ENCODE measurements around the gene SLC4A5. TPM values are rescaled to one million over a fixed set of nuclear protein-coding genes. Genes with fewer than 3 reads are reported as not detected.
A peak's percentile ranks its signal among the peaks of the same experiment; 100 is the strongest.
"Not testable (repeated sequence)": the region's sequence is repeated elsewhere in the genome, so short reads cannot be mapped to it uniquely, and the experiment has no call there.

The SLC4A5 gene
- total RNA-seq, 5 donors from 2014 or later (not counting 1 experiment from before 2014, with no cell fraction given), result 10.1 to 19.3 (median 14.6) TPM

DNA sequence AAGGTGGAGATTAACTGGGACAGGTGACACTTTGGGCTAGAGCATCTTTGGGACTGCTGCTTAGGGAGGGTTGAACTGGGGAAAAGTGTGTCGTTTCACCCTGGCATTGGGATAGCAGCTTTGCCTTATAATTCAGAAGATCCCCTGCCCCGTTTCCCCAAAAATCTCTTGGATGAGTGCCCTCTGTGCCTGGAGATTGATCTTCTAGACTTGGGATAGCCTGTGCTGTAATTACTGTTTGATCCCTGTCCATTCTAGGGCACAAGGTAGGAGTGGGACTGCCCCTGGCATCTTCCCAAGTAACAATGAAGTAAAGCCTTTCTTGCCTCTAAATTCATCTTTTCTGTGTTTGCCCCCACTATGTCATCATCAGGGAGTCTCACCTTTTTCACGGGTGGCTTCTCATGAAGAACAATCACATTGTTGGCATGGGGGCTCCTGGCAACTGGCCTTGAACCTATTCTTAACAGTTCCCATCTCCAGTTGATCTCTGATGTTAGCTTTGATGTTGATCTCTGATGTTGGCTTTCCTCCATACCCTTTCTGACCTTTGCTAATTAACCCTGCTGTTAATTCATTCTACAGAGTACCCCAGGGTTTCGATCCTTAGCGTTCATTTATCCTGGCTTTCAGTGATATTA is 123.2 kb downstream of the SLC4A5 start:
- no peaks in the 10 kb centered on the region for H3K9me3 Mint-ChIP-seq
- no peak overlapping the region for H3K27ac ChIP-seq (ENCODE audit: low read length)
- no peak overlapping the region for H3K4me3 Mint-ChIP-seq
- no peak for DNase-seq
- ChIA-PET CTCF (no interaction called here), POLR2A (no interaction called here)
- no peak for ATAC-seq (replicated peaks in 1 of 4)
- peaks cover 22% of the 10 kb centered on the region for H3K36me3 Mint-ChIP-seq
- H3K36me3 ChIP-seq (ENCODE audit: control insufficient read depth in 2 of 2, extremely low read depth in 1 of 2, insufficient read depth in 1 of 2, low read length in 1 of 2), result peaks cover 3 to 12% of the 10 kb centered on the region in 2 donors
- no peaks in the 10 kb centered on the region for H3K4me1 Mint-ChIP-seq
- no peak overlapping the region for H3K4me3 ChIP-seq (ENCODE audit: control insufficient read depth in 1 of 2, extremely low read depth in 1 of 2, low read length in 1 of 2)
- no peaks in the 10 kb centered on the region for H3K27me3 ChIP-seq (replicated peaks in 1 of 2; ENCODE audit: control insufficient read depth in 2 of 2, extremely low read depth in 1 of 2, insufficient read depth in 2 of 2, low read length in 1 of 2)
- H3K27me3 Mint-ChIP-seq, result no peaks in the 10 kb centered on the region
- H3K4me1 ChIP-seq (ENCODE audit: control insufficient read depth in 1 of 2, extremely low read depth in 1 of 2, insufficient read depth in 2 of 2, low read length in 2 of 2), result no peaks in the 10 kb centered on the region
- no peaks in the 10 kb centered on the region for H3K9me3 ChIP-seq
- peak overlapping the region in 1 of 2 donors; percentile 6 for H3K27ac Mint-ChIP-seq
- 100% methylated on average over 3 of the region's 5 CpGs for WGBS (ENCODE audit: insufficient coverage)

- Mint-ChIP-seq H3K9me3 (no peaks in the 10 kb centered on the region), H3K4me1 (no peaks in the 10 kb centered on the region)
- no peak overlapping the region for H3K4me3 ChIP-seq (ENCODE audit: control insufficient read depth in 1 of 2, extremely low read depth in 1 of 2, low read length in 1 of 2)
These were observed 126.6 kb downstream of the SLC4A5 start for GRCh38 chr2:74216642-74217041.

DNA sequence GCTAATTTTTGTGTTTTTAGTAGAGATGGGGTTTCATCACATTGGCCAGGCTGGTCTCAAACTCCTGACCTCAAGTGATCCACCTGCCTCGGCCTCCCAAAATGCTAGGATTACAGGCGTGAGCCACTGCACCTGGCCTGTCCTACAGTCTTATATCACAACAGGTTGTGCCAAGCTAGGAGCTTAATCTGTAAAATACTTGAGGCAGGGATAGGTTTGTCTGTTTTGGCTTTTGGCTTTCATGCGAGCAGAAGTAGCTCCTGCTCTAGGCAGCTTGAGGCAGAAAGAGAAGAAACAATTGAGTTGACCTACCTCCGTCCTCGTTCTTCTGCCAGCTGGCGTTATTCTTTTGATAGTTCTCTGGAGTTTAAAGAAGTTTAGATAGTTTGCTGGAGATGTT is 127.4 kb downstream of the SLC4A5 start:
- ATAC-seq (replicated peaks in 1 of 4); DNase-seq; H3K9me3 ChIP-seq; H3K27me3 Mint-ChIP-seq; H3K4me3 ChIP-seq (ENCODE audit: control insufficient read depth in 1 of 2, extremely low read depth in 1 of 2, low read length in 1 of 2); H3K9me3 Mint-ChIP-seq; H3K4me3 Mint-ChIP-seq; H3K27ac Mint-ChIP-seq; H3K27me3 ChIP-seq (replicated peaks in 1 of 2; ENCODE audit: control insufficient read depth in 2 of 2, extremely low read depth in 1 of 2, insufficient read depth in 2 of 2, low read length in 1 of 2); POLR2A ChIA-PET; H3K4me1 Mint-ChIP-seq; H3K27ac ChIP-seq (ENCODE audit: low read length); H3K4me1 ChIP-seq (ENCODE audit: control insufficient read depth in 1 of 2, extremely low read depth in 1 of 2, insufficient read depth in 2 of 2, low read length in 2 of 2): not testable (repeated sequence)
- CTCF ChIA-PET, result interaction anchor here in 1 of 2 donors (1.8 kb wide), 1 partner anchor 119 kb away, joined by 5 read pairs; no protein-coding TSS in a partner anchor
- peaks cover 0 to 37% of the 10 kb centered on the region in 2 donors for H3K36me3 ChIP-seq (ENCODE audit: control insufficient read depth in 2 of 2, extremely low read depth in 1 of 2, insufficient read depth in 1 of 2, low read length in 1 of 2)
- peaks cover 27% of the 10 kb centered on the region for H3K36me3 Mint-ChIP-seq
- WGBS (ENCODE audit: insufficient coverage), result 95% methylated on average over 2 of the region's 6 CpGs

More at GRCh38 chr2:74216642-74217041, 126.6 kb downstream of the SLC4A5 start:
- Mint-ChIP-seq H3K36me3 (peaks cover 28% of the 10 kb centered on the region), H3K4me3 (no peak overlapping the region), H3K27ac (no peak overlapping the region), H3K27me3 (no peaks in the 10 kb centered on the region)
- Histone ChIP-seq H3K4me1 (ENCODE audit: control insufficient read depth in 1 of 2, extremely low read depth in 1 of 2, insufficient read depth in 2 of 2, low read length in 2 of 2) (no peaks in the 10 kb centered on the region), H3K27ac (ENCODE audit: low read length) (no peak overlapping the region), H3K36me3 (ENCODE audit: control insufficient read depth in 2 of 2, extremely low read depth in 1 of 2, insufficient read depth in 1 of 2, low read length in 1 of 2) (peaks cover 2 to 28% of the 10 kb centered on the region in 2 donors), H3K9me3 (no peaks in the 10 kb centered on the region), H3K27me3 (replicated peaks in 1 of 2; ENCODE audit: control insufficient read depth in 2 of 2, extremely low read depth in 1 of 2, insufficient read depth in 2 of 2, low read length in 1 of 2) (no peaks in the 10 kb centered on the region)
- no CpG with 5 or more reads among the region's 2 CpGs for WGBS (ENCODE audit: insufficient coverage)
- CTCF ChIA-PET, result interaction anchor here in 1 of 2 donors (0.9 kb wide), 1 partner anchor 38 kb away, joined by 7 read pairs; the partner anchor contains the start of gene MOB1A
- DNase-seq (no peak), ATAC-seq (replicated peaks in 1 of 4) (no peak)
- POLR2A ChIA-PET, result no interaction called here

DNA sequence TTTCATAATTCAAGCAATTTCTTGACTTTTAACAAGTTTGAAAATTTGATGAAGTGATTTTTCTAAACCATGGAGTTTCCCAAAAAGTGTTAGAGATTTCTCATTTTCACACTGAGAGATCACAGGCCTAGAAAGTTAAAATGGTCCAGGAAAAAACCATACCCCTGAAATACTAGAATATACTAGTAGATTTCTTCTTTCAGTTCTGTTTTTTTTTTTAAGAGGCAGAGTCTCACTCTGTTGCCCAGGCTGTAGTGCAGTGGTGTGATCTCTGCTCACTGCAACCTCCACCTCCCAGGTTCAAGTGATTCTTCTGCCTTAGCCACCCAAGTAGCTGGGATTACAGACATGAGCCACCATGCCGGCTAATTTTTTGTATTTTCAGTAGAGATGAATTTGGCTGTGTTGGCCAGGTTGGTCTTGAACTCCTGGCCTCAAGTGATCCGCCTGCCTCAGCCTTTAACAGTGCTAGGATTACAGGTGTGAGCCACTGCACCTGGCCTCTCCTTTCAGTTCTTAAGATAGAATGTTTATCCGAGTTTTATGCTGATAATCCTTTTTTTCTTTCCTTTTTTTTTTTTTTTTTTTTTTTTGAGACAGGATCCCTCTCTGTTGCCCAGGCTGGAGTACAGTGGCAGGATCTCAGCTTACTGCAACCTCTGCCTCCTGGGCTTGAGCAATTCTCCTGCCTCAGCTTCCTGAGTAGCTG is 130.4 kb downstream of the SLC4A5 start:
- CTCF ChIA-PET, result no interaction called here
- peaks cover 34% of the 10 kb centered on the region for H3K36me3 Mint-ChIP-seq
- 100% methylated on average over 1 of the region's 3 CpGs for WGBS (ENCODE audit: insufficient coverage)

GRCh38 chr2:74206180-74206688 is 137.0 kb downstream of the SLC4A5 start:
- Mint-ChIP-seq H3K36me3 (peaks cover 20% of the 10 kb centered on the region), H3K4me1 (peaks cover 30 to 49% (median 47%) of the 10 kb centered on the region in 3 donors), H3K27ac (peak overlapping the region; percentile 95 to 97), H3K9me3 (no peaks in the 10 kb centered on the region), H3K4me3 (peak overlapping the region; percentile 72 to 73 (median 72)), H3K27me3 (no peaks in the 10 kb centered on the region)
- Histone ChIP-seq H3K27me3 (replicated peaks in 1 of 2; ENCODE audit: control insufficient read depth in 2 of 2, extremely low read depth in 1 of 2, insufficient read depth in 2 of 2, low read length in 1 of 2) (no peaks in the 10 kb centered on the region), H3K36me3 (ENCODE audit: control insufficient read depth in 2 of 2, extremely low read depth in 1 of 2, insufficient read depth in 1 of 2, low read length in 1 of 2) (peaks cover 3 to 19% of the 10 kb centered on the region in 2 donors), H3K9me3 (no peaks in the 10 kb centered on the region), H3K27ac (ENCODE audit: low read length) (peak overlapping the region; percentile 89), H3K4me3 (ENCODE audit: control insufficient read depth in 1 of 2, extremely low read depth in 1 of 2, low read length in 1 of 2) (peak overlapping the region in 1 of 2 donors; percentile 19), H3K4me1 (ENCODE audit: control insufficient read depth in 1 of 2, extremely low read depth in 1 of 2, insufficient read depth in 2 of 2, low read length in 2 of 2) (peaks cover 12 to 31% of the 10 kb centered on the region in 2 experiments)
- POLR2A ChIA-PET, result interaction anchor here (0.7 to 1.6 kb wide), 3 partner anchors 28 kb away, joined by 3 to 6 read pairs (median 3); partner anchors contain the start of gene MOB1A (in 1 of the 2)
- DNase-seq, result peak in 27 of 35 experiments; percentile 10 to 69 (median 19)
- CTCF ChIA-PET, result interaction anchor here in 1 of 2 donors (0.6 to 2.7 kb wide), 7 partner anchors 25 to 669 kb away, joined by 3 to 19 read pairs (median 4); partner anchors contain the start of gene MOB1A
- 0% methylated on average over 3 of the region's 6 CpGs for WGBS (ENCODE audit: insufficient coverage)
- peak; percentile 71 to 90 (median 80) for ATAC-seq (replicated peaks in 1 of 4)

More for the DNA sequence above, 130.4 kb downstream of the SLC4A5 start:
- POLR2A ChIA-PET, result interaction anchor here in 1 of 2 donors (1.0 kb wide), 1 partner anchor 227 kb away, joined by 3 read pairs; no protein-coding TSS in a partner anchor
- Mint-ChIP-seq H3K27ac (no peak overlapping the region), H3K4me1 (peaks cover 0 to 9% (median 7%) of the 10 kb centered on the region in 3 donors), H3K4me3 (no peak overlapping the region), H3K27me3 (no peaks in the 10 kb centered on the region), H3K9me3 (no peaks in the 10 kb centered on the region)
- Histone ChIP-seq H3K4me3 (ENCODE audit: control insufficient read depth in 1 of 2, extremely low read depth in 1 of 2, low read length in 1 of 2) (no peak overlapping the region), H3K36me3 (ENCODE audit: control insufficient read depth in 2 of 2, extremely low read depth in 1 of 2, insufficient read depth in 1 of 2, low read length in 1 of 2) (peaks cover 3 to 46% of the 10 kb centered on the region in 2 donors), H3K9me3 (no peaks in the 10 kb centered on the region), H3K4me1 (ENCODE audit: control insufficient read depth in 1 of 2, extremely low read depth in 1 of 2, insufficient read depth in 2 of 2, low read length in 2 of 2) (peaks cover 0 to 2% of the 10 kb centered on the region in 2 experiments), H3K27me3 (replicated peaks in 1 of 2; ENCODE audit: control insufficient read depth in 2 of 2, extremely low read depth in 1 of 2, insufficient read depth in 2 of 2, low read length in 1 of 2) (no peaks in the 10 kb centered on the region), H3K27ac (ENCODE audit: low read length) (no peak overlapping the region)
- ATAC-seq (replicated peaks in 1 of 4), result no peak
- no peak for DNase-seq

GRCh38 chr2:74205596-74205995 is 137.6 kb downstream of the SLC4A5 start:
- Mint-ChIP-seq H3K36me3 (peaks cover 16% of the 10 kb centered on the region), H3K9me3 (no peaks in the 10 kb centered on the region), H3K4me3 (peak overlapping the region; percentile 72 to 73 (median 72)), H3K27ac (peak overlapping the region; percentile 95 to 97), H3K27me3 (no peaks in the 10 kb centered on the region), H3K4me1 (peaks cover 36 to 52% (median 52%) of the 10 kb centered on the region in 3 donors)
- ATAC-seq (replicated peaks in 1 of 4) (peak; percentile 43 to 62 (median 56)), DNase-seq (peak in 10 of 35 experiments; percentile 7 to 33 (median 16))
- Histone ChIP-seq H3K36me3 (ENCODE audit: control insufficient read depth in 2 of 2, extremely low read depth in 1 of 2, insufficient read depth in 1 of 2, low read length in 1 of 2) (peaks cover 3 to 15% of the 10 kb centered on the region in 2 donors), H3K4me3 (ENCODE audit: control insufficient read depth in 1 of 2, extremely low read depth in 1 of 2, low read length in 1 of 2) (peak overlapping the region in 1 of 2 donors; percentile 19), H3K4me1 (ENCODE audit: control insufficient read depth in 1 of 2, extremely low read depth in 1 of 2, insufficient read depth in 2 of 2, low read length in 2 of 2) (peaks cover 12 to 31% of the 10 kb centered on the region in 2 experiments), H3K27me3 (replicated peaks in 1 of 2; ENCODE audit: control insufficient read depth in 2 of 2, extremely low read depth in 1 of 2, insufficient read depth in 2 of 2, low read length in 1 of 2) (no peaks in the 10 kb centered on the region), H3K9me3 (no peaks in the 10 kb centered on the region), H3K27ac (ENCODE audit: low read length) (peak overlapping the region; percentile 89)
- POLR2A ChIA-PET, result interaction anchor here in 1 of 2 donors (0.7 kb wide), 1 partner anchor 27 kb away, joined by 3 read pairs; the partner anchor contains the start of gene MOB1A
- CTCF ChIA-PET, result interaction anchor here (0.6 to 2.7 kb wide), 6 partner anchors 21 to 669 kb away, joined by 3 to 19 read pairs (median 4); partner anchors contain the start of gene MOB1A (in 1 of the 2)
- WGBS (ENCODE audit: insufficient coverage), result 0% methylated on average over 2 of the region's 6 CpGs

Measured in T-cell (primary cell).